Superior temporal gyrus (tissue), 1 donor: ENCODE measurements around the gene QRICH2.
A peak's percentile ranks its signal among the peaks of the same experiment; 100 is the strongest.
"Not testable (repeated sequence)": the region's sequence is repeated elsewhere in the genome, so short reads cannot be mapped to it uniquely, and the experiment has no call there.

Source experiments
- DNase-seq: peaks from one replicate; pipeline ENCODE4 v3.0.0-alpha.2; 2016; ENCODE audit errors: extremely low spot score

The QRICH2 gene

GRCh38 chr17:76267581-76268001 is 40.5 kb downstream of the QRICH2 start:
- DNase-seq = not testable (repeated sequence)

GRCh38 chr17:76267051-76267576 is 41.0 kb downstream of the QRICH2 start:
- no peak for DNase-seq

GRCh38 chr17:76266244-76266938 is 41.7 kb downstream of the QRICH2 start:
- DNase-seq = no peak

- no peak for DNase-seq
Observed at GRCh38 chr17:76265624-76266243, 42.3 kb downstream of the QRICH2 start.

GRCh38 chr17:76264755-76265623 is 43.1 kb downstream of the QRICH2 start, which contains the start of gene UBALD2:
UBALD2 (plus strand) TSS chr17:76265348; CDS start chr17:76265506, 158 bp downstream.
- peak; percentile 99 for DNase-seq

GRCh38 chr17:76264425-76264754 is 43.7 kb downstream of the QRICH2 start:
- DNase-seq = no peak

GRCh38 chr17:76263896-76264295 is 44.2 kb downstream of the QRICH2 start:
- DNase-seq = no peak

GRCh38 chr17:76262732-76263344 is 45.2 kb downstream of the QRICH2 start:
- no peak for DNase-seq

GRCh38 chr17:76261421-76262215 is 46.5 kb downstream of the QRICH2 start:
- no peak for DNase-seq

GRCh38 chr17:76260669-76261068 is 47.4 kb downstream of the QRICH2 start:
- no peak for DNase-seq

GRCh38 chr17:76260220-76260619 is 47.9 kb downstream of the QRICH2 start:
- DNase-seq = no peak

GRCh38 chr17:76256430-76257050 is 51.5 kb downstream of the QRICH2 start:
- DNase-seq = not testable (repeated sequence)

GRCh38 chr17:76255801-76256429 is 52.2 kb downstream of the QRICH2 start:
- DNase-seq = no peak

GRCh38 chr17:76254275-76254674 is 53.8 kb downstream of the QRICH2 start:
- no peak for DNase-seq

- DNase-seq = no peak
Observed at GRCh38 chr17:76253841-76254240, 54.2 kb downstream of the QRICH2 start.

- DNase-seq = not testable (repeated sequence)
Observed at GRCh38 chr17:76252967-76253766, 54.9 kb downstream of the QRICH2 start.

GRCh38 chr17:76252040-76252954 is 55.8 kb downstream of the QRICH2 start:
- no peak for DNase-seq

GRCh38 chr17:76251478-76252039 is 56.5 kb downstream of the QRICH2 start:
- DNase-seq = no peak
